Erythroblast (primary cell): ENCODE results near the gene UBL4B.
A peak's percentile ranks its signal among the peaks of the same experiment; 100 is the strongest.

Experiments
- DNase-seq, 2 experiments: peaks; one replicate each; lab custom pipeline; 2025; lab: John Stamatoyannopoulos, UW
- GATA1 ChIP-seq: IDR thresholded peaks from 2 replicates; pipeline ENCODE4 v1.6.1; 2011; ENCODE audit warnings: low read depth, mild to moderate bottlenecking, control low read depth, low read length, moderate library complexity
- POLR2A ChIP-seq: IDR thresholded peaks from 2 replicates; pipeline ENCODE4 v1.6.1; 2011; ENCODE audit warnings: mild to moderate bottlenecking, low read length

UBL4B gene

GRCh38 chr1:110138956-110139355 is 26.7 kb downstream of the UBL4B start:
- no peak for TF ChIP-seq POLR2A
- TF ChIP-seq GATA1: no peak
- no peak for DNase-seq

DNA sequence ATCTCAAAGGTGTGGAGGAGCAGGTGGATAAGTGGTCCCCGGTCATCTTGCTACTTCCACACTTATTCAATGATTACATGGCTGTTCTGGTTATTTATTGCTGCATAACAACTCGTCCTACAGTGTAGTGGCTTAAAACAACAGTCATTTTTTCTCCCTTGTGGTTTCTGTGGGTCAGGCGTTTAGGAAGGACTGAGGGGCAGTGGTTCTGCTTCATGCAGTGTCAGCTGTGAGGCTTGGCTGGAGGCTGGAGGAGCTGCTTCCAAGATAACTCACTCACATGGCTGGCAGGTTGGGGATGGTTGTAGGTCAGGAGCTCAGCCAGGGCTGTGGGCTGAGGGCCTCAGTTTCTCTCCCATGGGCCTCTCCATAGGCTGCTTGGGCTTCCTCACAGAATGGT is 32.1 kb downstream of the UBL4B start:
- no peak for DNase-seq
- TF ChIP-seq GATA1: no peak
- TF ChIP-seq POLR2A: no peak

DNA sequence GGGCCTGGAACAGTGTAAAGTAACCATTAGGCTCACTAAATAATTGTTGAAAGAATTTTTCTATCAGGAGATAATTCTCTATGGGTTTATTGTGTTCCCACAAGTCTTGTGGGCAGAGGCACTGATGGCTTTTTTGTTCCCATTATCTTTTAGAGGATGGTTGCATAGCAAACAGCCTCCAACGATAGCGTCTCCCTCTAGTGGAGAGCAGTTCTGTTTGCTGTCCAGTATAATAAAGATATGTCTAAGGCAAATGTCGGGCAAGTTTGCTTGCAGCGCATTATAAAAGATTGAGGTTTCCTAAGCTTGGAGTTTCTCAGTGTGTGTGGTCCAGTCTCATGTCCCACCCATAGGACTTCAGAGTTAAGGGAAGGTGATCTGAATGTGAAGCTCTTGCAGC is 36.7 kb downstream of the UBL4B start:
- TF ChIP-seq GATA1: no peak
- TF ChIP-seq POLR2A: no peak
- DNase-seq: peak in 1 of 2 experiments; percentile 7

DNA sequence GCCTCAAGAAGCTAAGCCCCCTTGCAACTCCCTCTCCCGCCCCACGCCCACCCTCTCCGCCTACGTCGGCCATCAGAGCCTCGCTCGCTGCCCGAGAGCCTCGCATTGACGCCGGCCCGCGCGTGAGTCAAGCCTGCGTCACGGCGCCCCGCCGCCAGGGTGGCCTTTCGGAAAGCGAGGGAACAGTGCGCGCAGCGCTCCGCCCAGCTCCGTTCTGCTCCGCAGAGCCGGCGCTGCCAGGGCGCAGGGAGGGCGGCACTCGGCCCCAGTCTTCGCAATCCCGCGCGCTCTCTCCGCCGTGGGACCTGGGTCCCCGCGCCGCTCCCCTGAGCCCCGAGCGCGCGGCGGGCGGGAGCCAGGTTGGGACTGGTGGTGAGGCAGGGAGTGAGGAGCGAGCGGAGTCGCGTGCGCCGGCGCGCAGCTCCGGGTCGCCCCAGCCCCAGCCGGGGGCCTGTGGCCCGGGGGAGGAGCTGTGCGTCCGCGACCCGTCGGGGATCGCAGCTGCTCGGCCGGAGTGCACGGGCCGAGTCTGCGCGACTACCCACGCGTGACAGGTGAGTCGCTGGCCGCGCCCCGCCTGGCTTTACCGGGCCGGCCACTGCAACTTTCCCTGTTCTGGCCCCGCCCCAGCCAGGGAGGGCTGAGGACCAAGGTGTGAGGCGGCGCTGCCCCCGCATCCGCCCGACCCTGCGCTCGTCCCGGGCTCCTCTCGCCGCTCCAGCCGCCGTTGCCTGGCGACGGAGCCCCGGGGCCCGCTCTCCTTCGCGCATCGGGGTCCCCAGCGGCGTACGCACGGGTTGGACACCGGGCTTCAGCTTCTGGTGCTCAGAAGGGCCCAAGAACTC is 38.3 kb downstream of the UBL4B start, which contains the start of gene SLC6A17:
SLC6A17 (plus strand) TSS at position 165 of the 845 bp plus-strand sequence. CDS start 16,436 bp downstream, outside the sequence.
- TF ChIP-seq POLR2A: no peak
- TF ChIP-seq GATA1: no peak
- DNase-seq: peak in 1 of 2 experiments; percentile 18

DNA sequence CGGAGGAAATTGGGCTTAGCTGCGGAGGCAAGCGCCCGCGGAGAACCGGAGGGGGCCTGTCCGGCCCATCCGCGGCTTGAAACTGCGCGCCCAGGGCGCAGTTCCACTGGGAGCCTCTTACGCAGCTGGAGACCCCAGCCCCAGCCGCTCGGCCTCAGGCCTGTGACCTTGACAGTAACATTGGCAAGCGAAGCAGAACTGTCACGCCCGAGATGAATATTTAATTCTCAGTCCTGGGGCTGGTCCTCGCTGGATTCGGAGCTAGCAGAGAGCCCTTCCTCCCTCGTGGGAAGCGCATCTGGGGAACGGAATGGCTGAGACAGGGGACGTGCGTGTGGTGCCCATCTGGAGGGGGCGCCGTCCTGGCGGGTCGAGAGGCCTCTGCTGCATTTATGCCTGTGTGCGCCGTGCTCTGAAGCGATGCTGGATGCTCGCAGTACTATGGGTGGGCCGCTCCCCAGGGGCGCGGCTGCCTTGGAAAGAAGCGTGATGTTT is 39.0 kb downstream of the UBL4B start:
- no peak for DNase-seq
- no peak for TF ChIP-seq POLR2A
- TF ChIP-seq GATA1: no peak

GRCh38 chr1:110152133-110152785 is 40.0 kb downstream of the UBL4B start:
- no peak for TF ChIP-seq GATA1
- no peak for TF ChIP-seq POLR2A
- DNase-seq: no peak

GRCh38 chr1:110153407-110153950 is 41.2 kb downstream of the UBL4B start:
- TF ChIP-seq GATA1: no peak
- no peak for TF ChIP-seq POLR2A
- no peak for DNase-seq

- no peak for TF ChIP-seq POLR2A
- TF ChIP-seq GATA1: no peak
- DNase-seq: peak; percentile 38 to 53
Observed at GRCh38 chr1:110155878-110156522, 43.8 kb downstream of the UBL4B start.

GRCh38 chr1:110158261-110158660 is 46.0 kb downstream of the UBL4B start:
- DNase-seq: no peak

GRCh38 chr1:110159168-110159567 is 46.9 kb downstream of the UBL4B start:
- no peak for TF ChIP-seq GATA1
- no peak for TF ChIP-seq POLR2A
- DNase-seq: no peak

More at GRCh38 chr1:110158261-110158660, 46.0 kb downstream of the UBL4B start:
- TF ChIP-seq POLR2A (no peak), GATA1 (no peak)

DNA sequence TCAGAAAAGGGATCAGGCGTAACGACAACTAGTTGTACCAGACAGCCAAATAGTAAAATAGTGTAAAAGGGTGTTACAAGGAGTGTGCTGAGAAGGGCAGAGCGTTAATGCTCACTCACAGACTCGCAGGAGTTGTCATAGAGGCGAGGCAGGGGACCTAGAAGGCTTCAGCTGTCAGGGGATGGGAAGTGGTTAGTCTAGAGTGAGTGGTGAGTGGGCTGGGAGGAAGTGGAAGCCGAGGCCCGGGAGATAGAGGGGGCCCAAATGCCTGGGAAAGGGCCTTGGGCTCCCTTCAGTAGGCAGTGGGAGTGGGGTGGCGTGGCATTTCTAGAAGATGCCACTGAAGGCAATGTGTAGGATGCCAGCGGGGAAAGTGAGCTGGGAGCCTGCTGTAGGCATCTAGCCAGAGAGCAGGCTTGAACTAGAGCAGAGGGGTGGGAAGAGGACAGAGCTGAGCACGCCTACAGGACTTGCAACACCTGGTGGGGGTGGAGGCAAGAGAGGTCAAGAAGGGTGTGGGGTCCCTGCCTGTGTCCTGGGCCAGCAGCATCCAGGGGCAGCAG is 48.4 kb downstream of the UBL4B start:
- TF ChIP-seq GATA1 (no peak), POLR2A (no peak)
- DNase-seq: no peak

- TF ChIP-seq GATA1 (no peak), POLR2A (no peak)
- no peak for DNase-seq
Observed at GRCh38 chr1:110161165-110161564, 48.9 kb downstream of the UBL4B start.

- no peak for TF ChIP-seq GATA1
- no peak for TF ChIP-seq POLR2A
Observed at GRCh38 chr1:110161849-110162248, 49.6 kb downstream of the UBL4B start.

More at GRCh38 chr1:110161849-110162248, 49.6 kb downstream of the UBL4B start:
- no peak for DNase-seq
